K562 (cell line): Measurements from ENCODE around the gene CD55. TPM values are rescaled to one million over a fixed set of nuclear protein-coding genes. Genes with fewer than 3 reads are reported as not detected.

ENCODE experiments used
- CC2D1A ChIP-seq: fragments of 450-650 bp; IDR thresholded peaks from 2 replicates; pipeline ENCODE4 v1.6.1; 2017; ENCODE audit warnings: mild to moderate bottlenecking
- CCAR2 ChIP-seq: fragments of 200-400 bp; formaldehyde crosslinking; IDR thresholded peaks from 2 replicates; pipeline ENCODE4 v1.6.1; 2017; ENCODE audit warnings: mild to moderate bottlenecking, low read depth, low read length
- ERF ChIP-seq: fragments of 450-650 bp; formaldehyde crosslinking; IDR thresholded peaks from 2 replicates; pipeline ENCODE4 v1.4.0; 2020; ENCODE audit warnings: mild to moderate bottlenecking, mixed read lengths
- GTF2A2 ChIP-seq: IDR thresholded peaks from 2 replicates; pipeline ENCODE4 v1.6.1; 2016; ENCODE audit warnings: mild to moderate bottlenecking, missing genetic modification characterization, missing compliant biosample characterization
- HMBOX1 ChIP-seq: sonication (generic); IDR thresholded peaks from 2 replicates; pipeline ENCODE4 v1.6.1; 2016
- HNRNPK ChIP-seq: fragments of 200-400 bp; formaldehyde crosslinking; IDR thresholded peaks from one replicate; pipeline ENCODE4 v1.6.1; 2018; ENCODE audit warnings: mild to moderate bottlenecking, low read depth, low read length; ENCODE audit not compliant: poor library complexity, severe bottlenecking
- MBD2 ChIP-seq: sonication (generic); IDR thresholded peaks from 2 replicates; pipeline ENCODE4 v1.6.1; 2016; ENCODE audit warnings: low read depth, borderline replicate concordance
- PCBP1 ChIP-seq: fragments of 200-400 bp; formaldehyde crosslinking; IDR thresholded peaks from 2 replicates; pipeline ENCODE4 v1.6.1; 2018; ENCODE audit warnings: mild to moderate bottlenecking, low read depth, low read length; ENCODE audit not compliant: poor library complexity, severe bottlenecking
- POLR3A ChIP-seq: IDR thresholded peaks from 2 replicates; pipeline ENCODE4 v1.6.1; 2011; ENCODE audit warnings: borderline replicate concordance, mild to moderate bottlenecking, moderate library complexity; ENCODE audit not compliant: insufficient read length, insufficient read depth; ENCODE audit errors: extremely low read depth
- PRPF4 ChIP-seq: fragments of 200-400 bp; formaldehyde crosslinking; IDR thresholded peaks from one replicate; pipeline ENCODE4 v1.6.1; 2017; ENCODE audit warnings: low read length, low read depth, mild to moderate bottlenecking; ENCODE audit not compliant: insufficient read depth, poor library complexity, severe bottlenecking
- PTRF ChIP-seq: fragments of 450-650 bp; IDR thresholded peaks from 2 replicates; pipeline ENCODE4 v1.6.1; 2016; ENCODE audit warnings: mild to moderate bottlenecking, missing genetic modification characterization, missing compliant biosample characterization
- RB1 ChIP-seq: fragments of 450-650 bp; IDR thresholded peaks from 2 replicates; pipeline ENCODE4 v1.6.1; 2017; ENCODE audit warnings: low read depth, mild to moderate bottlenecking
- THRA ChIP-seq: fragments of 450-650 bp; IDR thresholded peaks from 2 replicates; pipeline ENCODE4 v1.6.1; 2017; ENCODE audit warnings: mild to moderate bottlenecking, moderate library complexity
- ZBTB43 ChIP-seq: sonication (generic); formaldehyde crosslinking; IDR thresholded peaks from 2 replicates; pipeline ENCODE4 v1.8.0; 2023; ENCODE audit warnings: mild to moderate bottlenecking, missing genetic modification reagents
- ZBTB49 ChIP-seq: sonication (generic); formaldehyde crosslinking; IDR thresholded peaks from 2 replicates; pipeline ENCODE4 v1.8.0; 2022; ENCODE audit warnings: missing genetic modification reagents, mild to moderate bottlenecking, borderline replicate concordance
- ZBTB9 ChIP-seq: fragments of 450-650 bp; formaldehyde crosslinking; IDR thresholded peaks from 2 replicates; pipeline ENCODE4 v1.4.0; 2020; ENCODE audit warnings: mild to moderate bottlenecking, moderate library complexity
- ZNF347 ChIP-seq: fragments of 450-650 bp; formaldehyde crosslinking; IDR thresholded peaks from 2 replicates; pipeline ENCODE4 v1.4.0; 2020; ENCODE audit warnings: low read depth, mild to moderate bottlenecking, moderate library complexity
- ZNF644 ChIP-seq: fragments of 200-800 bp; sonication (Bioruptor generic); IDR thresholded peaks from 2 replicates; pipeline ENCODE4 v1.6.1; 2016; ENCODE audit warnings: low read depth, missing genetic modification characterization, missing compliant biosample characterization
- polyA plus RNA-seq, 8 experiments: library from polyadenylated mRNA; depleted of rRNA in 4 of 8; stranded (reverse) in 5 of 8; unstranded in 3 of 8; fragments of >200 nt; fragmentation: Nextera tagmentation in 2 of 8; fragmentation: Illumina TruSeq in 1 of 8; extraction: Ambion mirVana in 2 of 8; extraction: Trizol in 1 of 8; gene quantifications; 2 replicates each; pipeline versions ENCODE4 v1.2.1 to v1.2.3, GENCODE V29; 2011 to 2014; ENCODE audit warnings: inconsistent platforms in 1 of 8, missing spikeins in 1 of 8
- total RNA-seq, 7 experiments: library from RNA; depleted of rRNA in 6 of 7; stranded (reverse); fragments of >200 nt in 6 of 7; fragmentation: Illumina TruSeq in 2 of 7; extraction: Trizol in 2 of 7; gene quantifications; 2 replicates each; pipeline versions ENCODE4 v1.2.1 to v1.2.3, GENCODE V29; 2011 to 2021; ENCODE audit warnings: low replicate concordance in 1 of 7
- TF ChIP-seq, protein P1 (sequence below): fragments of 450-650 bp; formaldehyde crosslinking; IDR thresholded peaks from 2 replicates; pipeline ENCODE4 v1.4.0; 2020; ENCODE audit warnings: mild to moderate bottlenecking, moderate library complexity

Gene CD55
- total and polyA plus RNA-seq, 9 of the 15 experiments (the other 6 are each of a cell fraction or from before 2014, with no cell fraction given): 17.7 to 150 (median 97.0) TPM

- peak; percentile 83; the same call in 1 of the 2 replicates for TF ChIP-seq ZBTB9 (CRISPR knock-in tag)
- TF ChIP-seq GTF2A2: no peak
- TF ChIP-seq MBD2: 0 out of 2 replicates have a peak, but pooled peaks have one; percentile 48
- no peak for TF ChIP-seq CCAR2
- peak; percentile 72 for TF ChIP-seq HMBOX1
- no peak for TF ChIP-seq ZNF347 (CRISPR knock-in tag)
- TF ChIP-seq HNRNPK: no peak
- TF ChIP-seq POLR3A: no peak
- TF ChIP-seq CC2D1A: peak; percentile 77; the same call in 1 of the 2 replicates
- no peak for TF ChIP-seq RB1
- TF ChIP-seq ZBTB49 (CRISPR knock-in tag): no peak
- no peak for TF ChIP-seq THRA
- no peak for TF ChIP-seq ZBTB43 (CRISPR knock-in tag)
- TF ChIP-seq, protein P1, sequence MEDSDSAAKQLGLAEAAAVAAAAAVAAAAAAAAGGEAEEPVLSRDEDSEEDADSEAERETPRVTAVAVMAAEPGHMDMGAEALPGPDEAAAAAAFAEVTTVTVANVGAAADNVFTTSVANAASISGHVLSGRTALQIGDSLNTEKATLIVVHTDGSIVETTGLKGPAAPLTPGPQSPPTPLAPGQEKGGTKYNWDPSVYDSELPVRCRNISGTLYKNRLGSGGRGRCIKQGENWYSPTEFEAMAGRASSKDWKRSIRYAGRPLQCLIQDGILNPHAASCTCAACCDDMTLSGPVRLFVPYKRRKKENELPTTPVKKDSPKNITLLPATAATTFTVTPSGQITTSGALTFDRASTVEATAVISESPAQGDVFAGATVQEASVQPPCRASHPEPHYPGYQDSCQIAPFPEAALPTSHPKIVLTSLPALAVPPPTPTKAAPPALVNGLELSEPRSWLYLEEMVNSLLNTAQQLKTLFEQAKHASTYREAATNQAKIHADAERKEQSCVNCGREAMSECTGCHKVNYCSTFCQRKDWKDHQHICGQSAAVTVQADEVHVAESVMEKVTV (CRISPR knock-in tag): no peak
- TF ChIP-seq ERF: no peak
- no peak for TF ChIP-seq PCBP1
- TF ChIP-seq PRPF4: no peak
- TF ChIP-seq PTRF (tag): no peak
- TF ChIP-seq ZNF644: peak; percentile 81; the same call in 1 of the 2 replicates
These were observed 11.7 kb upstream of the CD55 start (continued) for GRCh38 chr1:207309745-207310273.
